ENCODE measurements around the gene CCDC149. TPM values are rescaled to one million over a fixed set of nuclear protein-coding genes. Genes with fewer than 3 reads are reported as not detected.

Gene CCDC149
- total RNA-seq, 1 donor from 2014 or later = 20.6 TPM

DNA sequence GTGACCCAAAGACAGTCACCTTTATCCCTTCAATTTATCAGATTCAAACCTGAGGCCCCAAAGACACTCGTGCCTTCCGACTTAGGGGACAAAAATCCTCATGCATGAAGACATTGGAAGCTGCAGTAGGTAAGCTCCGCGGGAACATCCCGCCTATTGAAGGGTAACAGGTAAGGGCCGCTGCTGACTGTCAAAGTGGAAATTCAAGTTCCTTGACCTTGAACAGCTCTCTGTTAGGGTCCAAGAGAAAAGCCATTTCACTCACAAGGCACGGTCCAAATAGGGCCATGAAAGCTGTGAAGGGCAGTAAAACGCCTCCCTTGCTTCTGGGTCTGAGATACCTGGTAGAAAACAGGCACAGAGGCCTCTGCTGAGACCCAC is 34.2 kb downstream of the CCDC149 start:
- DNase-seq = no peak

DNA sequence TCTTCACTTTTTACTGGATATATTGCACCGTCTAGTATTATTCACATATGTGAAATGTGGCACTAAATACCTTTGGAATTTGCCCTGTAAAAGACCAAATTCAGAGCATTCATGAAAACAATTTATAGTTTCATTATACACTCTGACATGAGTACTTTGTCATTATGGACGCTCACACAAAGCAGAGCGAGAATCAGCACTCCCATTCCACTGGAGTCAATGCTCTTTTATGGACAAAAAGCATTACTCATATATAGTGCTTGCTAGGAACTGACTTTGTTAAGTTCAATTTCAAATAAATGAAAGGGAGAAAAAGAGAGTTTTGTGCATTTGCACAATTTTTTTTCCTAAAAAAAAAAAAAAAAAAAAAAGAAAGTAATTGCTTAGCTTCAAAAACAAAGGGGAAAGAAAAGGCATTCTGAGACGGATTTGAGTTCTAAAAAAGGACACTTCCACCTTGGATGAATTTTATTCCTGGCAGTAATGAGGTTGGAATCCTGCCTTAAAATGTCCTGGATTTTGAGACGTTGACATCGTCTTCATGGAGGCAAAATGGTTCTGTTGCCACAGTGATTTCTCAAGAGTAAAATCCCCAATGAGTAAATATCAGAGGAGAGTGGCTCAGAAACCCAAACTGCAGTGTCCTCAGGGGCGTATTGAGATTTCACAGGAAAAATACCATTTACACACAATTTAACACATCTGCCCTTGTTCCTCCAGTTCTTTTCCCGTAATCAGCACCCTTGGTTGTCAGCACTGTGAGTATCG is 34.8 kb downstream of the CCDC149 start:
- no peak for DNase-seq

DNA sequence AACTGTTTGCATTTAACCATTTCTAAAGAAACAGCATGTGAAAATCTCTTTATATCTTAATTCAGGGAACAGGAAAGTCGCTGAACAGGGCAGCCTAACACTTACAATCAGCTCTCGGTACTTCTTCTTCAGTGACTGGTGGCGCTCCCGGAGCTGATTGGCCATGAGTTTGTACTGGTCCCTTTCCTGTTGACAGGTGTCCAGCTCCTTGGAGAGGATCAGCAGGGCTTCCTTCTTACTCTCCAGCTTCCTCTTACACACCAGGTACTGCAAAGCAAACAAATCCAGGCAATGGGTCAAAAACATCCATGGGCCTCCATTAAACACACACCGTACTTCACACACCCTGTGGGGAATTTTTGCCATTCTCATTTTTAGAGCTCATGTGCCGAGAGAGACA is 36.4 kb downstream of the CCDC149 start:
- no peak for DNase-seq

DNA sequence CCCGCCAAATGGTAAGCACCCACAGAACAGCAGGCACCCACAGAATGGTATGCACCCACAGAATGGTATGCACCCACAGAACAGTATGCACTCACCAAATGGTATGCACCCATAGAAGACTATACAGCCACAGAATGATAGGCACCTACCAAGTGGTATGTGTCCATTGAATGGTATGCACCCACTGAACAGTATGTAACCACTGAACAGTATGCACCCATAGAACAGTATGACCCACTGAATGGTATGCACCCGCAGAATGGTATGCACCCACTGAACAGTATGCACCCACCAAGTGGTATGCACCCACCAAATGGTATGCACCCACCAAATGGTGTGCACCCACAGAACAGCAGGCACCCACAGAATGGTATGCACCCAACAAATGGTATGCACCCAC is 40.1 kb downstream of the CCDC149 start:
- no peak for DNase-seq

DNA sequence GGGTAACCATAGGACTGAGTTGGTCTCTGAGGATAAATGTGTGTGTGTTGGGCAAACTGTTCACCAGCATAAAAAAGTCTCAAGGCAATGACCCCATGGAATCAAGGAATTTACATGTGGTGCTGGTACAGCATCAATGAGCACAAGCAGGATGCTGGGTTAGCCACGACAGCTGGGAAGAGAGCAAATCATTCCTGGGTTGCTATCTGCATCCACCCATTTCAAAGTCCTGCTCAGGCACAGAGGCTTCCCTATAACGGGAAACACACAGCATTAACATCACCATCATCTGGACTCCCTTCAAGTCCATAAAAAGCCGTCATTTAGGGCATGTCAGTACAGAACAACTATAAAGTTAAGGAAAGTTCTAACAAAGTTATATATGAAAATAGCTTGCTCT is 41.6 kb downstream of the CCDC149 start:
- no peak for DNase-seq

DNA sequence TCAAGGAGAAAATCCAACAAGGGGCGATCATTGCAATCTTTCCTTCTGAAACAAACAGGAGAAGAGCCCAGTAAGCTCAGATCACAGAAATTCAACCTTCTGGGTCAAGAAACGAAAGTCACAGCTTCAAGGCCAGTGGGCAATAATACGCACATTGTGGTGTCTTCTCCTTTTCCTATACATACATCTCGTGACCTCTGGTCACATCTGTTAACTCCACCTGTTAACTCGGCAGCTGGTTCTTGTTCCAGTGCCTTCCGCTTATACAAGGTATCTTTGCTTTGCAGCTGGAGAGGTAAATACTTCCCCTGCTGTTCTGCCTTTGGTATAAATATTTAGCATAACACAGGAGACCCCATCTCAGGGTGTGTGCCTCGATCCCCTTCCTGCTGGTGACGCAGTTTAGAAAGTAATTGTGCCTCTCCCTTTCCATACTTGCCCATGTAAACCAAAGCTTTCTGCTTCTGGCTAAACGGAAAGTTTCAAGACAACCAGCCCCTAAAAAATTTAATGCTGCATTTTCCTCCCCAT is 45.0 kb downstream of the CCDC149 start:
- DNase-seq = no peak

DNA sequence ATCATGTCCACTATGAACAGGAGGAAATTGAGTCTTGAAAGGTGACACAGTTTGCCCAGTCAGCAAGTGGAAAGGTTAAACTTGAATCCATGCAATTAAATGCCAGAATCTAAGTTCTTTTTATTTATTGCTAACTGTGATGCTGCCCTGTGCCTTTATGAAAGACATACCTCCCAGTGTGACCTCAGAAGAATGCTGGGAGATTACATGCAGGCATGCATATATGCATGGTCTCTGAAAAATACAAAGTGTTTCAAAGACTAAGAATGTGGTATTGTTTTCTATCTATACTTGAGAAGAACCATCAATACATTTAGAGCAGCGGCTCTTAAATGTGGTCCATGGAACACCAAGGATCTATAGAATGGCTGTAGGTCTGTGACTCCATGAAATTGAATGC is 45.6 kb downstream of the CCDC149 start:
- DNase-seq = no peak

DNA sequence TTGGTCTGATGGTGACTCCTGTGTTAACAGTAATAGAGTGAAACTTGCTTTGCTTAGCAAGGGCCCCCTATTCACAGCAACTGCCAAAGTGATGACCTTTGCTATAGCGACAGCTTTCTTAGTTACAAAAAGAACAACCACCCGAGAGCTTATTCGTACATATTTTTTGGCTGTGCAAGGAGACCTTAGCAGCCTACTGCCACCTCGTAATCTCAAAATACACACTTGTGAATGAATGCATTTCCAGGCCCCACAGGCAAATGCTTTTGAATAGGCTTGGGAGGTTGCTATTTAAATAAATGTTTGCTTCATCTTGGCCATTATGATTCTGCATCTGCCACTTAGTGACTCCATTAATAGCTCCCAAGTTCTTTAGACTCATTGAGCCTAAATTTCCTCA is 47.4 kb downstream of the CCDC149 start:
- DNase-seq = no peak

DNA sequence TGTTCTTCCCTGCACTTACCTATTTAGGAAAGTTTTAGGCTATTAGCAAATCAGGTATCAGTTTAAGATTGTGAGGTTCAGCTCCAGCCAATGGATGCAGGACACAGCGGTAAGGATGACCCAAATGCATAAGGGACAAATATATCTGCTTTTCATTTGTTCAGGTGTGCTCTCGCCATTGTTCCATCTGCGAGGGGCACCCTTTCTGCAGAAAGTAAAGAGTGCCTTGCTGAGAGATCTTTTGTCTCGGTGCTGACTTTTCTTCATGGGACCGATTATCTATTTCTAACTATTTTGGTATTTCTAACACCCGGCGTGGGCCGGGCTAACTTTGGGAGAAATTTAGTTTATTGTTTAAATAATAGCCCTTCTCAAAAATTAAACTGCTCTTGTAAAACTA is 49.0 kb downstream of the CCDC149 start:
- no peak for DNase-seq

DNA sequence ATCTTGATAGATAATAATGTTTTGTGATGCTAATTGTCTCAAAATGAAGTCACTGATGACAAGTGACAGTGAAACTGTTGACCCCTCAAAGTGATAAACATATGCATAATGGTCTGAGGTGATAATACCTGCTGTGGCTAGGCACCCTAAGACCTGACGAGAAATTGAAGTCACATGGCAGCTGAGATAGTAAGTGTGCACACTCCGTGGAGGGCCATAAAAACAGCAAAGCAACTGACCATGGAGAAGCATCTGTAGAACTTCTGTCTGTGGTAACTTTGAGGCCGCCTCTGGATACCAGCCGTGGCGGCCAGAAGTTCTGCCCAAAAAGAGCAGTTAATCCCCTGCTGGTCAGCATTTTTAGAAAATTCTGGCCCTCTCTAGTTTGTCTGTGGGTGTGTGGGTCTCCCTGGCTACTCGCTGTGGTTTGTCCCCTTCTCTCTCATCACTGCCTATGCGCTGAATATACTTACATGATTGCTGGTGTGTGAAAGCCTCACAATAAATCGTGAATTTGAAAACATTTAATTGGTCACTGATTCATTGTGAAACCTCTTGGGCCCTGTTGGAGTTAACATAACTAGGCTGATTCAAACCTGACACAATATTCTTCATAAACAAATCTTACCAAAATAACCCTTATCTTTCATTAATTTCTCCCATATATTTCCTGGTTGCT is 50.6 kb downstream of the CCDC149 start:
- DNase-seq = no peak

DNA sequence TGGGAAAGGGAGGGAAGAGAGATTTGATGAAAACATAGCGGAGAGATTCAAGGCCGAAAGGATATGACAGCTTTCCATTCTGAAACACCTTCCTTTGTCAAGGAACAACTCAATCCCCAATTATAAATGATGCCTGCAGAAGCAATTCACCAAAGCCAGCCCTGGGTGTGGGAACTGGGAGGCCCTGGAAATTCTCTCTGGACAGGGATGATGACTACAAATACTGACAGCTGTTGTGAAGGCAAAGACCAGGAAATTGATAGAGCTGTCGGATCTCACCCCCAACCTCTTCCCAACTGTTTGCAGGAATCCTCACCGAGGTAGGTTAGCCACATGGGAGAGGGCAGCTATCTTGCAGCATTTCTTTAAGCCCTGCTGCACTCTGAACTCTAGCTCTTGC is 54.3 kb downstream of the CCDC149 start:
- DNase-seq = no peak

DNA sequence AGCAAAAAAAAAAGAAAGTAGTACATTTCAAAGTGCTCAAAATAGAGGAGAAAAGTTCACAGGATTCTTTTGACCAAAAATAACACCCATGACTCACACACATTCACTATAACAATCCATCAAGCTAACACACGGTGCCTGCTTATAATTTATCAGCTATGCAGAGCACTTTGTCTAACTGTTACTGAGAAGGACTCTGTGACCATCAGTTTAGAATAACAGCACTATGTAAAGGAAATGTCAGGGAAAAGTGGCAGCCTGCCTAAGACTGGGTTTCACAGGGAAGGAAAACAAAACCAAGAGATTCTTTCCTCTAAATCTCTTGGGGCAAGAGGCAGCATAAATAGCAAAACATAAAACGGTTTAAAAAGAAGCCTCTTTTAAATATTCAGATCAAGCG is 54.8 kb downstream of the CCDC149 start:
- DNase-seq = peak; percentile 35

DNA sequence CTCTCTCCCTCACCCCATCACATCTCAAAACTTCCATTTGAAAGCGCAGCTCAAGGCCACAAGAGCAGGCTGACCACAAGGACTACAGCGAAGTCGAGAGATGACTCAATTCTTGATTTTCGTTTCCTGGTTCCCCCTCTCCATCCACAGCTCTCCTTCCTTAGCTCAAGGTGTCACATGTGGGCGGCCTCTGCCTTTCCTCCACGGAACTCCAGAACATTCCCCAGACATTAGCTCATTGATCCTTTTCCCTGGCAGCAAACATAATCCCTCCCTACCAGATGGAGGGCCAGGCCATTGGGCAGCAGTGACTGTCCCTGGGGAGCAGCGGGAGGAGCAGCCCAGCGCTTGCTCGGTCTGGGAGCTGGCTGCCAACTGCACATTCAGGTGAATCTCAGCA is 56.3 kb downstream of the CCDC149 start:
- no peak for DNase-seq

DNA sequence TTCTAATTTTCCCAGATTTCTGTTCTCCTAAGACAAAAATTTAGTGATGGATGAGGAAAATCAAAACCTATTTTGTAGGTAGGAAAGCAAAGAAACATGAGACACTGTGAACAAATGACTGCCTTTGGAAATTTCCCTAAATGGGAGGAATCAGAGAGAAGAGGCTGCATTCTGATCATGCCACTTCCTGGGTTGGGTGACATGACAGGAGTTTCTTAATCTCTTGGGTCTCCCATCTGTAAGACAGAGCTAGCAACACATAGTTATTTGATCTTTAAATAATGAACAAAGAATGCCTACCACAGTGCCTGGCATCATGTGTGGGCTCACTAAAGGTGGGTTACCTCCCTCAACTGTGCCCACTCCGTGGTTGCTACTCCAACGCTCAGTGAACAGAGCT is 57.1 kb downstream of the CCDC149 start:
- DNase-seq = no peak

DNA sequence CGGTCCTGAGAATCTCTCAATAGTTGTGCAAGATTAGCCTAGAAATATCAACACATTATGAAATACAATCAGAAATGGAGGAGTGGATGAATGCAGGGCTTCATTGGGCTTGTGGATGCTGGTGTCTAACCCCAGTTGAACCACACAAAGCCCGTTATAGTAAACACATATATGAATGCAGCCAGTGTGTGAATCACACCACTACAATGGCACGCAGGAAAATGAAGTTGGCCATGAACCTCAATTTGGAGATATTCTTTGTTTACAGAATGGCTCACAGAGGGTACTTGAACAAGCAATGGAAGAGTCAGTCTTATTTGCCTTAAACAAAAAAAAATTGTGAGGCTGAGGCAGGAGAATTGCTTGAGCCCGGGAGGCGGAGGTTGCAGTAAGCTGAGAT is 59.7 kb downstream of the CCDC149 start:
- no peak for DNase-seq

DNA sequence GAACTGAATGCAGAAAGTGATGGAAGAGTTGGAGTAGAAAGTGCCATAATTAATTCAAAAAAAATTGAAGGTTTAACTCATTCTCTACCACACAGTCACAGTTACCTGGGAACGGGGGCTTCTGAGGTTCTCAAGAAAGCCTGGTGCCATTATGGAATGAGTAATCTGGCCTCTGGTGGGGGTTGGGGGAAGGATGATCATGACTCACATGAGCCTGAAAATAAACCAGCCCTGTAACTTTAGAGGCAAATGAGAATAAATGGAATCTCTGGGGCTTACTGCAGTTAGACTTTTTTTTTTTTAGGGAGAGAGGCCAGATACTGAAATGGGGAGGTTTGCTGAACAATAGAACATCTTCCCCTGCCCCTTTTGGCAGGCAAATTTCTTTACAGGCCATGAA is 62.2 kb downstream of the CCDC149 start:
- DNase-seq = no peak

DNA sequence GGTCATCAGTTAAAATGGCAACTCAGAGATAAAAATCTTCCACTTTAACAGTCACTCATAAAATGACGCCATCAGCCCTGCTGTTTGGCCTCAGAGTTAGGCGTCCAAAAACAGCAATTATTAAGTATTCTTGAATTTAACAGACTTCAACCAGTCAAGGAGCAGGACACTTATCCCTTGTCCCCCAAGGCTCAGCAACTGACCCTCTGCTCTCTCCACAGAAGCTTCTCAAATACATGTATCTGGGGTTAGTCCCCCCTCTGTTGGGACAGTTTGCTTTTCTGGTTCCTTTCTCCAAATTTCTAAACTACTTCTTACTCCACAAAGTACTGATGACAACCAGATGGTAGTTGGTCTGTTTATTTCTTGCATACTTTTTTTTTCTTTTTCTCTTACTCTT is 63.1 kb downstream of the CCDC149 start:
- no peak for DNase-seq

DNA sequence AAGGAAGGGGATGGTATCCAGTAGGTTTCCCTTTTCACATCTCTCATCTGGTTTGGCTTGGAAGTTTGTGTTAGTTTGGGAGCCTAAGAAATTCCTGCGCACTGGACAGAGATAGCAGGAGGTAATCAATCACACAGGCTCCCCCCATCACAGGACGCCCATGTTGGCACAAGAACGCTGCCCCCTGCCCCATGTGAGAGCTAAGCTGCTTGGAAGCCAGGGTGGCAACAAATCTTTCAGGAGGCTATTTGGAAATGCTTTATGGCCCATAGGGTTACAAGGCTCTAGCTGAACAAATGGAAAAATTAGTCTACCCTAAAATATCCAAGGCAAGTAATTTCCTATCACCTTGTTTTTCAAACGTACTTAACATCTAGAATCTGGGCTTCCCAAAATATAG is 63.5 kb downstream of the CCDC149 start:
- no peak for DNase-seq

DNA sequence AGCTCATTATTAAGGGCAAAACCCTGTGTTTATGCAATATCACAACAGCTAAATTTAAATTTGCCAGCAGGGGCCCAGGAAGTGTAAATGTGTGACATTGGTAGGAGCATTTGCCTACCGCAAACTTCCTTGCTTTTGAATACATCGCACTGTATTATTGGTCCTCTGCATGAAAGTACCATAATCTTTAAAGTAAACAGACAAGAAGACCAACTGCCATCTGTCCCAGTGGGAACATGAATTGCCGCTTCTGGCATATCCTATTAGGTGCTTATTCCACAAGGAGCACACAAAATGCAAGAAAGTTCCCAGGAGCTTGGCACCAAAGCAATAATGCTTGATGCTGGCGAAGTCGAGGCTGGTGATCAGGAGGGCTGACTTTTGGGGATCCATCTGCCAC is 66.1 kb downstream of the CCDC149 start:
- DNase-seq = no peak

DNA sequence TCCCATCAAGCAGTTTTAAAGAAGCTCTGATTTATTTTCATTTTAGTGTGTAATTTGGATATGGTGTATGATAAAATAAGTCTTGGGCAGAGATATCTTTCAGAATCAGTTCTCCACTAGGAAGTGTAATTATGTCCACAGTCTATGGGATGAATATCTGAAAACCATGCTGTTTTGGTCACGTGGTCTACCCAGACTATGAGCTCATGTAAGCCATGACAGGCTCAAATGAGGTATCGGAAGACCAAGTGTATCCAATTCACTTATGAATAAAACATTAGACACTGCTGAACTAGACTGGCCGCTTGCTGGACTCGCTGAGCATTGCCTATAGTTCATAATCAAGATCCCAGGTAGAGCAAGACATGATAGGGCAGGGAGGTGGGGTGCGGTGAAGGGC is 66.9 kb downstream of the CCDC149 start:
- DNase-seq = no peak

DNA sequence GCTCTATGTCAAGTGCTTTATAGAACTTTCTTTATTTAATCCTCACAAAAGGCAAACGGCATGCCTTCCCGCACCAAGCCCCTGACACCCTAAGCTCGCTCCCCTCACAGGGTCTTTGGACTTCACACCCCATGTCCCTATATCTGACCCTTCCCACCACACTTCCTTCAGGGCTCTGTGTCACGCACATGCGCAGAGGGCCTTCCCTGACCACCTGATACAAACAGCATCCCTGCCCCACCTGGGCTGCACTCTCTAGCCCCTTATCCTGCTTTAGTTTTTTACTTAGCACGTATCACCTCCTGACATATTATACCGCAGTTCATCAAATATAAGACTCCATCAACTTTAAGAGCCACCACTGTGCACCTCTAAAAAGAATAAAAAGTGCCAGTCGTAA is 67.7 kb downstream of the CCDC149 start:
- no peak for DNase-seq

DNA sequence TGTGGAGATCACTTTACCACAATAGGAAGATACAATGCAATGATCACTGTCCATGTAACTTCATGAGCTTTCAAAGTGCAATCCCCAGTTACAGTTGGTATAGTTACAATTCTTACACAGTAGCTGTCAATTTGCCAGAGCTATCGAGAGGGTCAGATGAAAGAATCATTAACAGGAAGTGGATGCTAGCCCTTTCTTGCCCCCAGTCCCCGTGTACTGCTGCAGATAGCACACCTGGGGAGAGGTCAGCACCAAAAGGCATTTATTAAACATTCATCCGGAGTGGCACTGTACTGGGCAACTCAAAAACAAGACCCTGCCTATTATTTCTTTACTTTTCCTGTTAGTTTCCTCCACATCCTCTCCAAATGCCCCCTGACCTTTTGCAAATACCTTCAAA is 69.7 kb downstream of the CCDC149 start:
- no peak for DNase-seq

DNA sequence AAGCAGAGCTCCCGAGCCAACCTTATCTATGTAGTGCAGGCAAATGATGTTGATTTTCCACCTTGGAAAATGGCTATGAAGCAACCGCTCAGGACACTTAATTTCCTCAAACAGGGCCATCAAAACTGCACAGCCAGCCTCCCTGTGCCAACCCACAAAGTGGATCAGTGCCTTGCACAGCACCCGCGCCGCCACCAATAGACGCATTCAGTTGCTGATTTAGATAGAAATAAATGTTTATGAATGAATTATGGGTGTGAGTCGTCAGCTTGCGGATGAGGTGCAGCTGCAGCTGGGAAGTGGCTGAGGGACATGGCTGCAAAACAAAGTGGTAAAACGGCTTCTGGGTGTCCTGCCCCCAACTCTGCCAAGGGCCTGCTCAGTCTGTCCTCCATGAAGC is 70.5 kb downstream of the CCDC149 start:
- DNase-seq = no peak
